ENCODE measurements around the gene GPR89B.
"Not testable (repeated sequence)": the region's sequence is repeated elsewhere in the genome, so short reads cannot be mapped to it uniquely, and the experiment has no call there.

DNA sequence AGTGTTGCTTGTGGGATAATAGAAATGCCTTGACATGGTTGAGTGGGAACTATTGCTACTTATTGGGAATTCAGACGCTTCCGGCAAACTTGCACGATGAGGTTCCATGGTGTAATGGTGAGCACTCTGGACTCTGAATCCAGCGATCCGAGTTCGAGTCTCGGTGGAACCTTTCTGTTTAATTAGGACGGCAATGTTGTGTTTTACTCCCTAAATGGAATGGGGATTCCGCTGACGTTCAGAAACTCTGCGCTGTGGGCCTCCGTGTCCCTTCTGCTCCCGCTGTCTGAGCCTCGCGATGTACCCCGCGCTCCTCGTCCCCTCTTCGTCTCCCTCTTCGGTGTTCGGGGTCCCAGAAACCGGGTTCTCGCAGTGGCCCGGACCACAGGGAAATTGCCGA, 104.5 kb downstream of the GPR89B start:
- TF ChIP-seq POLR2A (IDR thresholded peaks at IDR 0.05) = not testable (repeated sequence)
- TF ChIP-seq, protein P1, sequence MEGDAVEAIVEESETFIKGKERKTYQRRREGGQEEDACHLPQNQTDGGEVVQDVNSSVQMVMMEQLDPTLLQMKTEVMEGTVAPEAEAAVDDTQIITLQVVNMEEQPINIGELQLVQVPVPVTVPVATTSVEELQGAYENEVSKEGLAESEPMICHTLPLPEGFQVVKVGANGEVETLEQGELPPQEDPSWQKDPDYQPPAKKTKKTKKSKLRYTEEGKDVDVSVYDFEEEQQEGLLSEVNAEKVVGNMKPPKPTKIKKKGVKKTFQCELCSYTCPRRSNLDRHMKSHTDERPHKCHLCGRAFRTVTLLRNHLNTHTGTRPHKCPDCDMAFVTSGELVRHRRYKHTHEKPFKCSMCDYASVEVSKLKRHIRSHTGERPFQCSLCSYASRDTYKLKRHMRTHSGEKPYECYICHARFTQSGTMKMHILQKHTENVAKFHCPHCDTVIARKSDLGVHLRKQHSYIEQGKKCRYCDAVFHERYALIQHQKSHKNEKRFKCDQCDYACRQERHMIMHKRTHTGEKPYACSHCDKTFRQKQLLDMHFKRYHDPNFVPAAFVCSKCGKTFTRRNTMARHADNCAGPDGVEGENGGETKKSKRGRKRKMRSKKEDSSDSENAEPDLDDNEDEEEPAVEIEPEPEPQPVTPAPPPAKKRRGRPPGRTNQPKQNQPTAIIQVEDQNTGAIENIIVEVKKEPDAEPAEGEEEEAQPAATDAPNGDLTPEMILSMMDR (IDR thresholded peaks at IDR 0.05 in 4 of 5, conservative IDR thresholded peaks at IDR 0.05 in 1 of 5) = not testable (repeated sequence)

Measured in gastrocnemius medialis (tissue), 4 donors.